ENCODE data around the gene EGFLAM. TPM values are rescaled to one million over a fixed set of nuclear protein-coding genes. Genes with fewer than 3 reads are reported as not detected.

Gene EGFLAM
- polyA plus RNA-seq, 1 donor from 2014 or later = not detected

- H3K4me3 ChIP-seq (ENCODE audit: low read length) = no peak overlapping the region
- H3K9me2 ChIP-seq (ENCODE audit: insufficient read depth, low read length) = no peaks in the 10 kb centered on the region
- no peak overlapping the region for H3K4me2 ChIP-seq (ENCODE audit: low read length)
- TF ChIP-seq REST (IDR thresholded peaks at IDR 0.05; ENCODE audit: borderline replicate concordance) (no peak), EP300 (conservative IDR thresholded peaks at IDR 0.05; ENCODE audit: poor library complexity, severe bottlenecking) (no peak), RAD21 (conservative IDR thresholded peaks at IDR 0.05) (no peak), POLR2AphosphoS5 (IDR thresholded peaks at IDR 0.05) (no peak), EZH2 (IDR thresholded peaks at IDR 0.05; ENCODE audit: borderline replicate concordance, insufficient read depth, low read length, poor library complexity, severe bottlenecking) (no peak), MXI1 (conservative IDR thresholded peaks at IDR 0.05; ENCODE audit: poor library complexity, severe bottlenecking) (no peak), SMC3 (conservative IDR thresholded peaks at IDR 0.05; ENCODE audit: poor library complexity) (no peak), CTCF (IDR thresholded peaks at IDR 0.05; ENCODE audit: poor library complexity, severe bottlenecking) (no peak), TAF1 (IDR thresholded peaks at IDR 0.05; ENCODE audit: low read depth) (no peak)
- H3K79me2 ChIP-seq (replicated peaks; ENCODE audit: insufficient read depth, low read length) = no peaks in the 10 kb centered on the region
- H3K27ac ChIP-seq (ENCODE audit: low read length) = no peak overlapping the region
- no peak overlapping the region for H2AFZ ChIP-seq (ENCODE audit: low read depth, low read length)
- no peaks in the 10 kb centered on the region for H3F3A ChIP-seq (ENCODE audit: insufficient read depth, low read length, poor library complexity, severe bottlenecking)
- H4K20me1 ChIP-seq (ENCODE audit: insufficient read depth) = no peaks in the 10 kb centered on the region
- no peaks in the 10 kb centered on the region for H3K9me3 ChIP-seq (ENCODE audit: low read length)
- H3K36me3 ChIP-seq (ENCODE audit: insufficient read depth, low read length) = no peaks in the 10 kb centered on the region
- H3K27me3 ChIP-seq (ENCODE audit: insufficient read depth, low read depth, low read length) = no peaks in the 10 kb centered on the region
- no peak overlapping the region for H3K9ac ChIP-seq (ENCODE audit: low read length)
These were observed 122.2 kb downstream of the EGFLAM start for GRCh38 chr5:38380537-38380936.

GRCh38 chr5:38381361-38381760 is 123.0 kb downstream of the EGFLAM start:
- TF ChIP-seq CTCF (IDR thresholded peaks at IDR 0.05; ENCODE audit: poor library complexity, severe bottlenecking) (no peak), MXI1 (conservative IDR thresholded peaks at IDR 0.05; ENCODE audit: poor library complexity, severe bottlenecking) (no peak), POLR2AphosphoS5 (IDR thresholded peaks at IDR 0.05) (no peak), EZH2 (IDR thresholded peaks at IDR 0.05; ENCODE audit: borderline replicate concordance, insufficient read depth, low read length, poor library complexity, severe bottlenecking) (no peak), RAD21 (conservative IDR thresholded peaks at IDR 0.05) (no peak), TAF1 (IDR thresholded peaks at IDR 0.05; ENCODE audit: low read depth) (no peak), REST (IDR thresholded peaks at IDR 0.05; ENCODE audit: borderline replicate concordance) (no peak)
- H2AFZ ChIP-seq (ENCODE audit: low read depth, low read length) = no peak overlapping the region
- H3K27ac ChIP-seq (ENCODE audit: low read length) = no peak overlapping the region
- H3K9me2 ChIP-seq (ENCODE audit: insufficient read depth, low read length) = no peaks in the 10 kb centered on the region
- H3K4me3 ChIP-seq (ENCODE audit: low read length) = no peak overlapping the region
- no peak overlapping the region for H3K9ac ChIP-seq (ENCODE audit: low read length)
- H3K4me2 ChIP-seq (ENCODE audit: low read length) = no peak overlapping the region
- no peaks in the 10 kb centered on the region for H3K27me3 ChIP-seq (ENCODE audit: insufficient read depth, low read depth, low read length)
- no peaks in the 10 kb centered on the region for H3K36me3 ChIP-seq (ENCODE audit: insufficient read depth, low read length)
- no peaks in the 10 kb centered on the region for H3K79me2 ChIP-seq (replicated peaks; ENCODE audit: insufficient read depth, low read length)
- H3K9me3 ChIP-seq (ENCODE audit: low read length) = no peaks in the 10 kb centered on the region
- no peaks in the 10 kb centered on the region for H3F3A ChIP-seq (ENCODE audit: insufficient read depth, low read length, poor library complexity, severe bottlenecking)
- no peaks in the 10 kb centered on the region for H4K20me1 ChIP-seq (ENCODE audit: insufficient read depth)

Measured in neural cell (in vitro differentiated cells).